GM12878 (cell line): ENCODE data around the gene CALHM1. TPM values are rescaled to one million over a fixed set of nuclear protein-coding genes. Genes with fewer than 3 reads are reported as not detected.

ENCODE experiments used
- ATAC-seq: fragments of 200-7000 bp; cut with Tn5 transposase; 3 replicates; pipeline ENCODE4 v1.9.1; 2020; ENCODE audit warnings: mild to moderate bottlenecking, moderate library complexity
- BruUV-seq: library from RNA; stranded (reverse); fragments of 400-500 nt; replicated peaks from 2 replicates; lab custom pipeline; 2021; lab: Mats Ljungman, UMichigan
- CTCF ChIA-PET: fragments of 300-600 bp; sonication (Branson Sonifier 250); formaldehyde crosslinking; extraction: SDS; loops from one replicate; lab custom pipeline; 2021; ENCODE audit warnings: inconsistent platforms; lab: Yijun Ruan, JAX
- POLR2A ChIA-PET: fragments of 350-600 bp; formaldehyde crosslinking; extraction: SDS; loops from one replicate; lab custom pipeline; 2021; ENCODE audit warnings: inconsistent platforms; lab: Charles Lee
- RAD21 ChIA-PET: fragments of 300-600 bp; sonication (Branson Sonifier 250); formaldehyde crosslinking; loops from one replicate; lab custom pipeline; 2023; ENCODE audit warnings: antibody characterized with exemption; ENCODE audit not compliant: unreplicated experiment; lab: Charles Lee
- SMC1A ChIA-PET: fragments of 300-600 bp; sonication (Branson Sonifier 250); formaldehyde crosslinking; loops from one replicate; lab custom pipeline; 2023; ENCODE audit not compliant: unreplicated experiment, uncharacterized antibody; lab: Charles Lee
- DNase-seq: peaks from one replicate; pipeline ENCODE4 v3.0.0-alpha.2; 2011; ENCODE audit warnings: low read depth, low spot score
- FAIRE-seq: peaks from 3 replicates; lab custom pipeline; 2011; peaks lifted over from hg19 to GRCh38; lab: Jason Lieb, UNC
- H2AFZ ChIP-seq: 2 replicates; pipeline ENCODE4 v1.6.0; 2011; ENCODE audit warnings: low read depth, low read length, control low read depth; ENCODE audit not compliant: control insufficient read depth
- H3K27ac ChIP-seq: 2 replicates; pipeline ENCODE4 v1.5.1; 2011; ENCODE audit warnings: control low read depth; ENCODE audit not compliant: control insufficient read depth, insufficient read depth
- H3K27me3 ChIP-seq, 2 experiments: replicated peaks in 1 of 2; 2 replicates each; pipeline versions ENCODE4 v1.6.0 to v1.6.1; 2011; ENCODE audit warnings: low read length in 1 of 2; ENCODE audit not compliant: control insufficient read depth in 2 of 2, insufficient read depth in 2 of 2
- H3K36me3 ChIP-seq, 2 experiments: 2 replicates each; pipeline ENCODE4 v1.5.1; 2011; ENCODE audit warnings: low read length in 1 of 2; ENCODE audit not compliant: control insufficient read depth in 2 of 2, insufficient read depth in 2 of 2
- H3K4me1 ChIP-seq: 2 replicates; pipeline ENCODE4 v1.6.1; 2011; ENCODE audit warnings: mild to moderate bottlenecking, low read length, moderate library complexity, mixed read lengths; ENCODE audit not compliant: control insufficient read depth, insufficient read depth
- H3K4me2 ChIP-seq: 2 replicates; pipeline ENCODE4 v1.6.0; 2011; ENCODE audit warnings: control low read depth; ENCODE audit not compliant: control insufficient read depth, insufficient read depth
- H3K4me3 ChIP-seq: fragments of 200-600 bp; sonication (generic); 2 replicates; pipeline ENCODE4 v1.5.1; 2016
- H3K79me2 ChIP-seq: 2 replicates; pipeline ENCODE4 v1.6.0; 2011; ENCODE audit warnings: low read length; ENCODE audit not compliant: control insufficient read depth, insufficient read depth
- H3K9ac ChIP-seq: 2 replicates; pipeline ENCODE4 v1.8.0; 2011; ENCODE audit warnings: low read length, control low read depth, mixed read lengths; ENCODE audit not compliant: control insufficient read depth, insufficient read depth
- H3K9me3 ChIP-seq: replicated peaks from 3 replicates; pipeline ENCODE4 v1.5.1; 2011; ENCODE audit warnings: mild to moderate bottlenecking, low read length; ENCODE audit not compliant: control insufficient read depth, insufficient read depth
- H4K20me1 ChIP-seq: 2 replicates; pipeline ENCODE4 v1.6.0; 2011; ENCODE audit not compliant: control insufficient read depth, insufficient read depth
- ASH2L ChIP-seq: fragments of 300-600, 200-600 bp; sonication (generic); IDR thresholded peaks from 2 replicates; pipeline ENCODE4 v1.6.1; 2017; ENCODE audit warnings: low read depth, mild to moderate bottlenecking, borderline replicate concordance
- HDGF ChIP-seq: fragments of 450-650 bp; IDR thresholded peaks from 2 replicates; pipeline ENCODE4 v1.6.1; 2016; ENCODE audit warnings: antibody characterized with exemption
- HSF1 ChIP-seq: fragments of 150-350 bp; IDR thresholded peaks from 2 replicates; pipeline ENCODE4 v1.6.1; 2014; ENCODE audit warnings: mild to moderate bottlenecking, low read depth, low read length
- IRF5 ChIP-seq: fragments of 450-650 bp; IDR thresholded peaks from 2 replicates; pipeline ENCODE4 v1.6.1; 2017; ENCODE audit warnings: borderline replicate concordance
- MXI1 ChIP-seq: fragments of 150-350 bp; IDR thresholded peaks from 2 replicates; pipeline ENCODE4 v1.6.1; 2011; ENCODE audit warnings: low read depth, mild to moderate bottlenecking, inconsistent platforms, low read length, improper control_type of control experiment
- MYC ChIP-seq: IDR thresholded peaks from 2 replicates; pipeline ENCODE4 v1.6.1; 2011; ENCODE audit warnings: mild to moderate bottlenecking, low read length, moderate library complexity, inconsistent platforms; ENCODE audit not compliant: insufficient read depth, insufficient replicate concordance, insufficient read length, severe bottlenecking
- NFXL1 ChIP-seq: fragments of 450-650 bp; IDR thresholded peaks from 2 replicates; pipeline ENCODE4 v1.6.1; 2017; ENCODE audit warnings: antibody characterized with exemption, mild to moderate bottlenecking, borderline replicate concordance
- RBBP5 ChIP-seq: fragments of 200-600 bp; sonication (generic); conservative IDR thresholded peaks from 2 replicates; pipeline ENCODE4 v1.6.1; 2016
- SUZ12 ChIP-seq: fragments of 200-600 bp; sonication (generic); IDR thresholded peaks from one replicate; pipeline ENCODE4 v1.6.1; 2018; ENCODE audit warnings: antibody characterized with exemption, mild to moderate bottlenecking; ENCODE audit not compliant: unreplicated experiment
- WRNIP1 ChIP-seq: IDR thresholded peaks from 2 replicates; pipeline ENCODE4 v1.6.1; 2011; ENCODE audit warnings: low read depth, low read length, improper control_type of control experiment, borderline replicate concordance
- YBX1 ChIP-seq: fragments of 450-650 bp; IDR thresholded peaks from 2 replicates; pipeline ENCODE4 v1.6.1; 2016; ENCODE audit warnings: antibody characterized with exemption
- ZZZ3 ChIP-seq: IDR thresholded peaks from 2 replicates; pipeline ENCODE4 v1.6.1; 2011; ENCODE audit warnings: low read depth; ENCODE audit not compliant: control insufficient read depth, insufficient read length
- WGBS: methylation state at CpG from one replicate; pipeline ENCODE4 v1.1.6; 2016; ENCODE audit warnings: low lambda C conversion rate; ENCODE audit not compliant: insufficient replicate concordance, insufficient coverage; ENCODE audit errors: missing lambda C conversion rate; 5-methylcytosine and 5-hydroxymethylcytosine counted together
- in situ Hi-C: fragments of 300-500 bp; cut with MboI; formaldehyde crosslinking; loops from 9 replicates; pipeline ENCODE4 v1.14.3; 2018; ENCODE audit warnings: mixed read lengths
- intact Hi-C: fragments of 100-400 bp; cut with micrococcal nuclease; formaldehyde crosslinking; loops from one replicate; pipeline ENCODE4 v1.14.2; 2022; ENCODE audit not compliant: unreplicated experiment
- polyA plus RNA-seq, 11 experiments: library from polyadenylated mRNA; depleted of rRNA in 4 of 11; unstranded in 6 of 11; stranded (reverse) in 5 of 11; fragments of >200 nt; fragmentation: Nextera tagmentation in 4 of 11; fragmentation: Illumina TruSeq in 1 of 11; extraction: Ambion mirVana in 4 of 11; extraction: Trizol in 1 of 11; gene quantifications; 1 replicate in 1 of 11; 2 replicates in 10 of 11; pipeline versions ENCODE4 v1.2.1 to v1.2.3, GENCODE V29; 2011 to 2016; ENCODE audit warnings: inconsistent platforms in 2 of 11, missing spikeins in 2 of 11, low read depth in 1 of 11
- total RNA-seq, 4 experiments: library from RNA; depleted of rRNA in 3 of 4; stranded (reverse); fragments of >200 nt in 3 of 4; fragmentation: Illumina TruSeq in 1 of 4; extraction: Trizol in 1 of 4; gene quantifications; 2 replicates each; pipeline versions ENCODE4 v1.2.1 to v1.2.3, GENCODE V29; 2013 to 2021

CALHM1 gene
- total and polyA plus RNA-seq, 10 of the 15 experiments (the other 5 are each of a cell fraction or from before 2014, with no cell fraction given), result 0.05 to 1.7 (median 0.17) TPM

GRCh38 chr10:103427866-103428265 lies 30.8 kb downstream of the CALHM1 start (continued):
- TF ChIP-seq IRF5 (no peak), HSF1 (no peak), ZZZ3 (no peak), NFXL1 (no peak), MYC (no peak), RBBP5 (no peak)

GRCh38 chr10:103423748-103424147 lies 35.0 kb downstream of the CALHM1 start:
- no peak for FAIRE-seq
- ChIA-PET POLR2A (interaction anchor here (1.0 kb wide), 1 partner anchor 67 kb away, joined by 3 read pairs; no protein-coding TSS in a partner anchor), CTCF (interaction anchor here (1.0 to 2.5 kb wide), 8 partner anchors 8 to 67 kb away, joined by 3 to 11 read pairs (median 6); no protein-coding TSS in a partner anchor), SMC1A (interaction anchor here (0.7 to 1.8 kb wide), 5 partner anchors 35 to 72 kb away, joined by 3 to 10 read pairs (median 3); no protein-coding TSS in a partner anchor), RAD21 (no interaction called here)
- no peak for DNase-seq
- TF ChIP-seq YBX1, result no peak
- TF ChIP-seq MXI1, result no peak
- no peak for TF ChIP-seq WRNIP1
- TF ChIP-seq HDGF, result no peak
- no peak for TF ChIP-seq ASH2L
- no peak for TF ChIP-seq SUZ12
- 85% methylated on average over 5 of the region's 5 CpGs for WGBS
- no TSS peak for BruUV-seq
- Histone ChIP-seq H2AFZ (no peak overlapping the region), H3K27me3 (no peaks in the 10 kb centered on the region), H3K27ac (no peak overlapping the region), H3K4me1 (no peaks in the 10 kb centered on the region), H3K9me3 (no peaks in the 10 kb centered on the region), H3K4me3 (no peak overlapping the region), H3K36me3 (peaks cover 27 to 61% of the 10 kb centered on the region in 2 experiments), H3K79me2 (no peaks in the 10 kb centered on the region), H3K4me2 (no peak overlapping the region), H4K20me1 (no peaks in the 10 kb centered on the region), H3K9ac (no peak overlapping the region)
- no peak for ATAC-seq
- in situ Hi-C loops (no loop called here), intact Hi-C loops (no loop called here)
